GM23248 (cell line): Measurements from ENCODE around the gene CREB3L2.

ENCODE experiments used
- EZH2 ChIP-seq: fragments of 200-600 bp; sonication (generic); IDR thresholded peaks from 2 replicates; pipeline ENCODE4 v1.6.1; 2018; ENCODE audit warnings: antibody characterized with exemption, mild to moderate bottlenecking; ENCODE audit not compliant: insufficient read depth, poor library complexity, severe bottlenecking
- EZH2phosphoT487 ChIP-seq: fragments of 200-600 bp; sonication (generic); IDR thresholded peaks from 2 replicates; pipeline ENCODE4 v1.6.1; 2018; ENCODE audit warnings: antibody characterized with exemption, moderate library complexity, mild to moderate bottlenecking, low read depth; ENCODE audit not compliant: insufficient read depth

- TF ChIP-seq EZH2phosphoT487 (no peak), EZH2 (no peak)
Observed at GRCh38 chr7:137950967-137951366, 50.9 kb downstream of the CREB3L2 start.
